ENCODE measurements around the gene SNAP91. TPM values are rescaled to one million over a fixed set of nuclear protein-coding genes. Genes with fewer than 3 reads are reported as not detected.
A peak's percentile ranks its signal among the peaks of the same experiment; 100 is the strongest.
"Not testable (repeated sequence)": the region's sequence is repeated elsewhere in the genome, so short reads cannot be mapped to it uniquely, and the experiment has no call there.

The SNAP91 gene
- 0.59 and 0.72 TPM in 2 replicates for total RNA-seq

- Histone ChIP-seq H4K20me1 (ENCODE audit: insufficient read depth, low read length) (no peaks in the 10 kb centered on the region), H2AFZ (ENCODE audit: low read length) (peak within 1 kb of the TSS; percentile 47), H3K4me3 (ENCODE audit: insufficient read depth, low read length) (peak within 1 kb of the TSS; percentile 59), H3K4me1 (ENCODE audit: insufficient read depth, low read length) (no peaks in the 10 kb centered on the region), H3K27ac (ENCODE audit: low read depth, low read length) (no peak within 1 kb of the TSS), H3K27me3 (ENCODE audit: insufficient read depth, low read length) (peaks cover 45% of the 10 kb centered on the region), H3K36me3 (ENCODE audit: insufficient read depth, low read length) (no peaks in the 10 kb centered on the region), H3K4me2 (ENCODE audit: insufficient read depth, low read length) (peak within 1 kb of the TSS; percentile 57), H3K9me3 (ENCODE audit: low read depth, low read length) (no peaks in the 10 kb centered on the region), H3K79me2 (ENCODE audit: insufficient read depth, low read length) (no peaks in the 10 kb centered on the region)
- TF ChIP-seq CTCF (IDR thresholded peaks at IDR 0.05; ENCODE audit: extremely low read depth, low read depth, low read length): no peak
- DNase-seq (ENCODE audit: insufficient read length, low spot score, missing footprints): peak; percentile 59
Observed at GRCh38 chr6:83708970-83709747, at the start of gene SNAP91. TSS of gene SNAP91 (minus strand) at chr6:83709101. CDS start at chr6:83707927, 1,174 bp downstream.

GRCh38 chr6:83758533-83758932, 49.6 kb upstream of the SNAP91 start:
- H3K9me3 ChIP-seq (ENCODE audit: low read depth, low read length): peaks cover 4% of the 10 kb centered on the region
- H3K4me3 ChIP-seq (ENCODE audit: insufficient read depth, low read length): no peak overlapping the region
- no peak for TF ChIP-seq CTCF (IDR thresholded peaks at IDR 0.05; ENCODE audit: extremely low read depth, low read depth, low read length)
- no peaks in the 10 kb centered on the region for H3K27me3 ChIP-seq (ENCODE audit: insufficient read depth, low read length)
- no peaks in the 10 kb centered on the region for H4K20me1 ChIP-seq (ENCODE audit: insufficient read depth, low read length)
- no peak overlapping the region for H3K27ac ChIP-seq (ENCODE audit: low read depth, low read length)
- no peak for DNase-seq (ENCODE audit: insufficient read length, low spot score, missing footprints)
- no peaks in the 10 kb centered on the region for H3K79me2 ChIP-seq (ENCODE audit: insufficient read depth, low read length)
- no peak overlapping the region for H2AFZ ChIP-seq (ENCODE audit: low read length)
- H3K4me1 ChIP-seq (ENCODE audit: insufficient read depth, low read length): no peaks in the 10 kb centered on the region
- no peak overlapping the region for H3K4me2 ChIP-seq (ENCODE audit: insufficient read depth, low read length)
- H3K36me3 ChIP-seq (ENCODE audit: insufficient read depth, low read length): no peaks in the 10 kb centered on the region

GRCh38 chr6:83757021-83757420, 48.1 kb upstream of the SNAP91 start:
- no peaks in the 10 kb centered on the region for H3K36me3 ChIP-seq (ENCODE audit: insufficient read depth, low read length)
- H4K20me1 ChIP-seq (ENCODE audit: insufficient read depth, low read length): no peaks in the 10 kb centered on the region
- no peaks in the 10 kb centered on the region for H3K27me3 ChIP-seq (ENCODE audit: insufficient read depth, low read length)
- no peak overlapping the region for H3K4me2 ChIP-seq (ENCODE audit: insufficient read depth, low read length)
- peaks cover 4% of the 10 kb centered on the region for H3K9me3 ChIP-seq (ENCODE audit: low read depth, low read length)
- DNase-seq (ENCODE audit: insufficient read length, low spot score, missing footprints): no peak
- H3K4me1 ChIP-seq (ENCODE audit: insufficient read depth, low read length): no peaks in the 10 kb centered on the region
- no peak for TF ChIP-seq CTCF (IDR thresholded peaks at IDR 0.05; ENCODE audit: extremely low read depth, low read depth, low read length)
- H3K79me2 ChIP-seq (ENCODE audit: insufficient read depth, low read length): no peaks in the 10 kb centered on the region
- H2AFZ ChIP-seq (ENCODE audit: low read length): no peak overlapping the region
- H3K4me3 ChIP-seq (ENCODE audit: insufficient read depth, low read length): no peak overlapping the region
- H3K27ac ChIP-seq (ENCODE audit: low read depth, low read length): no peak overlapping the region

GRCh38 chr6:83756565-83756964, 47.7 kb upstream of the SNAP91 start:
- Histone ChIP-seq H3K4me1 (ENCODE audit: insufficient read depth, low read length) (no peaks in the 10 kb centered on the region), H3K27me3 (ENCODE audit: insufficient read depth, low read length) (no peaks in the 10 kb centered on the region), H3K79me2 (ENCODE audit: insufficient read depth, low read length) (no peaks in the 10 kb centered on the region), H3K4me3 (ENCODE audit: insufficient read depth, low read length) (no peak overlapping the region), H3K36me3 (ENCODE audit: insufficient read depth, low read length) (no peaks in the 10 kb centered on the region), H2AFZ (ENCODE audit: low read length) (no peak overlapping the region), H3K27ac (ENCODE audit: low read depth, low read length) (no peak overlapping the region), H4K20me1 (ENCODE audit: insufficient read depth, low read length) (no peaks in the 10 kb centered on the region), H3K4me2 (ENCODE audit: insufficient read depth, low read length) (no peak overlapping the region), H3K9me3 (ENCODE audit: low read depth, low read length) (peaks cover 4% of the 10 kb centered on the region)
- TF ChIP-seq CTCF (IDR thresholded peaks at IDR 0.05; ENCODE audit: extremely low read depth, low read depth, low read length): no peak
- no peak for DNase-seq (ENCODE audit: insufficient read length, low spot score, missing footprints)

GRCh38 chr6:83752375-83752774, 43.5 kb upstream of the SNAP91 start:
- not testable (repeated sequence) for H4K20me1 ChIP-seq (ENCODE audit: insufficient read depth, low read length); H3K9me3 ChIP-seq (ENCODE audit: low read depth, low read length); H2AFZ ChIP-seq (ENCODE audit: low read length); H3K27ac ChIP-seq (ENCODE audit: low read depth, low read length); H3K4me2 ChIP-seq (ENCODE audit: insufficient read depth, low read length); H3K79me2 ChIP-seq (ENCODE audit: insufficient read depth, low read length); H3K27me3 ChIP-seq (ENCODE audit: insufficient read depth, low read length); H3K4me3 ChIP-seq (ENCODE audit: insufficient read depth, low read length); H3K36me3 ChIP-seq (ENCODE audit: insufficient read depth, low read length); H3K4me1 ChIP-seq (ENCODE audit: insufficient read depth, low read length); DNase-seq (ENCODE audit: insufficient read length, low spot score, missing footprints)
